ENCODE results near the gene AATF.

Gene AATF

GRCh38 chr17:37019741-37020129 is 71.0 kb downstream of the AATF start:
- no peak for DNase-seq (ENCODE audit: low spot score)
- TF ChIP-seq CTCF (IDR thresholded peaks at IDR 0.05; ENCODE audit: extremely low read depth, insufficient read depth, missing control alignments) = no peak
- in situ Hi-C loops (cut with MboI; ENCODE audit: low pct_unique_long_range_greater_than_20kb, low sequenced_read_pairs, unreplicated experiment) = no loop called here

- DNase-seq (ENCODE audit: low spot score) = no peak
- in situ Hi-C loops (cut with MboI; ENCODE audit: low pct_unique_long_range_greater_than_20kb, low sequenced_read_pairs, unreplicated experiment) = no loop called here
- no peak for TF ChIP-seq CTCF (IDR thresholded peaks at IDR 0.05; ENCODE audit: extremely low read depth, insufficient read depth, missing control alignments)
Observed at GRCh38 chr17:37024181-37024637, 75.5 kb downstream of the AATF start.

- in situ Hi-C loops (cut with MboI; ENCODE audit: low pct_unique_long_range_greater_than_20kb, low sequenced_read_pairs, unreplicated experiment) = loop anchor here (25.0 kb wide), 1 partner anchor 388 kb away; no protein-coding TSS in a partner anchor
- no peak for TF ChIP-seq CTCF (IDR thresholded peaks at IDR 0.05; ENCODE audit: extremely low read depth, insufficient read depth, missing control alignments)
- no peak for DNase-seq (ENCODE audit: low spot score)
Observed at GRCh38 chr17:37025238-37025637, 76.5 kb downstream of the AATF start.

GRCh38 chr17:37025847-37026530 is 77.2 kb downstream of the AATF start:
- peak; percentile 59 for DNase-seq (ENCODE audit: low spot score)
- in situ Hi-C loops (cut with MboI; ENCODE audit: low pct_unique_long_range_greater_than_20kb, low sequenced_read_pairs, unreplicated experiment) = loop anchor here (25.0 kb wide), 1 partner anchor 389 kb away; no protein-coding TSS in a partner anchor
- TF ChIP-seq CTCF (IDR thresholded peaks at IDR 0.05; ENCODE audit: extremely low read depth, insufficient read depth, missing control alignments) = no peak

GRCh38 chr17:37026531-37026869 is 77.7 kb downstream of the AATF start:
- TF ChIP-seq CTCF (IDR thresholded peaks at IDR 0.05; ENCODE audit: extremely low read depth, insufficient read depth, missing control alignments) = no peak
- in situ Hi-C loops (cut with MboI; ENCODE audit: low pct_unique_long_range_greater_than_20kb, low sequenced_read_pairs, unreplicated experiment) = loop anchor here (25.0 kb wide), 1 partner anchor 389 kb away; no protein-coding TSS in a partner anchor
- no peak for DNase-seq (ENCODE audit: low spot score)

- in situ Hi-C loops (cut with MboI; ENCODE audit: low pct_unique_long_range_greater_than_20kb, low sequenced_read_pairs, unreplicated experiment) = loop anchor here (25.0 kb wide), 1 partner anchor 391 kb away; no protein-coding TSS in a partner anchor
- DNase-seq (ENCODE audit: low spot score) = no peak
- TF ChIP-seq CTCF (IDR thresholded peaks at IDR 0.05; ENCODE audit: extremely low read depth, insufficient read depth, missing control alignments) = no peak
Observed at GRCh38 chr17:37028040-37028439, 79.3 kb downstream of the AATF start.

Measured in GM13977 (cell line).